Panc1 (cell line): ENCODE results near the gene MUC2. TPM values are rescaled to one million over a fixed set of nuclear protein-coding genes. Genes with fewer than 3 reads are reported as not detected.

Experiments used
- ATAC-seq: fragments of 200-7000 bp; cut with Tn5 transposase; 2 replicates; pipeline ENCODE4 v1.9.1; 2020; ENCODE audit warnings: mild to moderate bottlenecking, moderate library complexity
- BruUV-seq: library from RNA; stranded (reverse); fragments of 400-500 nt; replicated peaks from 2 replicates; lab custom pipeline; 2021; lab: Mats Ljungman, UMichigan
- CTCF ChIA-PET: fragments of 300-600 bp; sonication (Branson Sonifier 250); formaldehyde crosslinking; loops from one replicate; lab custom pipeline; 2022; ENCODE audit warnings: antibody characterized with exemption; lab: Charles Lee
- POLR2A ChIA-PET: fragments of 300-600 bp; sonication (Branson Sonifier 250); formaldehyde crosslinking; loops from one replicate; lab custom pipeline; 2022; ENCODE audit warnings: antibody characterized with exemption; lab: Charles Lee
- DNase-seq: peaks from one replicate; pipeline ENCODE4 v3.0.0-alpha.2; 2010; ENCODE audit warnings: low read depth, low spot score
- H3K27ac ChIP-seq: 2 replicates; pipeline ENCODE4 v1.5.1; 2011; ENCODE audit warnings: mild to moderate bottlenecking, low read length, inconsistent platforms
- H3K27me3 ChIP-seq: fragments of 200-500 bp; sonication (Bioruptor generic); 2 replicates; pipeline ENCODE4 v1.6.0; 2014; ENCODE audit warnings: low read length, inconsistent platforms; ENCODE audit not compliant: control insufficient read depth, insufficient read depth
- H3K36me3 ChIP-seq: fragments of 200-500 bp; sonication (Bioruptor generic); 2 replicates; pipeline ENCODE4 v1.5.1; 2014; ENCODE audit warnings: inconsistent platforms, mild to moderate bottlenecking, low read length, moderate library complexity; ENCODE audit not compliant: control insufficient read depth, insufficient read depth
- H3K4me1 ChIP-seq: 2 replicates; pipeline ENCODE4 v1.5.1; 2011; ENCODE audit warnings: inconsistent platforms, mild to moderate bottlenecking, low read length, moderate library complexity; ENCODE audit not compliant: control insufficient read depth, insufficient read depth
- H3K4me3 ChIP-seq, 2 experiments: 2 replicates each; pipeline ENCODE4 v1.5.1; 2011 to 2012; ENCODE audit warnings: low read depth in 2 of 2, low read length in 2 of 2, mild to moderate bottlenecking in 2 of 2, inconsistent platforms in 1 of 2, moderate library complexity in 1 of 2
- H3K9me3 ChIP-seq: fragments of 200-500 bp; sonication (Bioruptor generic); 2 replicates; pipeline ENCODE4 v1.5.1; 2014; ENCODE audit warnings: low read depth, mild to moderate bottlenecking, inconsistent platforms, low read length, moderate library complexity; ENCODE audit not compliant: control insufficient read depth, insufficient read depth
- CTCF ChIP-seq: fragments of 450-650 bp; IDR thresholded peaks from 2 replicates; pipeline ENCODE4 v1.5.1; 2017; ENCODE audit warnings: mild to moderate bottlenecking
- POLR2AphosphoS5 ChIP-seq: IDR thresholded peaks from 2 replicates; pipeline ENCODE4 v1.6.1; 2012; ENCODE audit warnings: mild to moderate bottlenecking, low read depth, low read length, moderate library complexity
- REST ChIP-seq, 2 experiments: IDR thresholded peaks; 2 replicates each; pipeline ENCODE4 v1.6.1; 2011 to 2012; ENCODE audit warnings: low read depth in 2 of 2, control low read depth in 1 of 2, low read length in 1 of 2, mild to moderate bottlenecking in 1 of 2, moderate library complexity in 1 of 2; ENCODE audit not compliant: insufficient read depth in 1 of 2
- SIN3A ChIP-seq: IDR thresholded peaks from 2 replicates; pipeline ENCODE4 v1.6.1; 2012; ENCODE audit warnings: low read depth, mild to moderate bottlenecking, low read length, moderate library complexity, borderline replicate concordance; ENCODE audit not compliant: insufficient read depth
- in situ Hi-C: cut with HindIII; loops from 2 replicates; pipeline ENCODE4 v1.10.0; 2016; ENCODE audit warnings: low sequenced_read_pairs, low pct_unique_long_range_greater_than_20kb
- intact Hi-C: fragments of 100-400 bp; cut with micrococcal nuclease; formaldehyde crosslinking; loops from one replicate; pipeline ENCODE4 v1.10.0; 2022; ENCODE audit not compliant: unreplicated experiment
- total RNA-seq: library from RNA; stranded (reverse); gene quantifications from one replicate; pipeline ENCODE4 v1.2.1, GENCODE V29; 2021; ENCODE audit not compliant: unreplicated experiment

Gene MUC2
- total RNA-seq, 1 experiment from 2014 or later, result 0.08 TPM

- H3K27ac ChIP-seq, result no peak overlapping the region
- H3K36me3 ChIP-seq, result no peaks in the 10 kb centered on the region
- no peaks in the 10 kb centered on the region for H3K9me3 ChIP-seq
- ChIA-PET CTCF (no interaction called here), POLR2A (no interaction called here)
- H3K27me3 ChIP-seq, result no peaks in the 10 kb centered on the region
- ATAC-seq, result no peak
- no peak for DNase-seq
- no peak overlapping the region for H3K4me3 ChIP-seq
- in situ Hi-C loops (no loop called here), intact Hi-C loops (no loop called here)
- TF ChIP-seq CTCF, result no peak
- TF ChIP-seq REST (IDR thresholded peaks at IDR 0.05; ENCODE audit: insufficient read depth in 1 of 2, low read depth in 2 of 2, low read length in 1 of 2), result no peak
- TF ChIP-seq POLR2AphosphoS5, result no peak
- no peak for TF ChIP-seq SIN3A
- H3K4me1 ChIP-seq, result no peaks in the 10 kb centered on the region
- BruUV-seq, result no TSS peak
These were observed 16.8 kb downstream of the MUC2 start for GRCh38 chr11:1091332-1092083.

- Histone ChIP-seq H3K4me3 (no peak overlapping the region), H3K27me3 (no peaks in the 10 kb centered on the region), H3K9me3 (no peaks in the 10 kb centered on the region), H3K27ac (no peak overlapping the region), H3K36me3 (no peaks in the 10 kb centered on the region), H3K4me1 (no peaks in the 10 kb centered on the region)
- ATAC-seq (no peak), DNase-seq (no peak)
- no TSS peak for BruUV-seq
- ChIA-PET CTCF (no interaction called here), POLR2A (no interaction called here)
- in situ Hi-C loops, result no loop called here
- no peak for TF ChIP-seq CTCF
- no peak for TF ChIP-seq POLR2AphosphoS5
- intact Hi-C loops, result no loop called here
These were observed 17.5 kb downstream of the MUC2 start for GRCh38 chr11:1092145-1092670.
